H9 (cell line): ENCODE data around the gene ATAD3C. TPM values are rescaled to one million over a fixed set of nuclear protein-coding genes. Genes with fewer than 3 reads are reported as not detected.
"Not testable (repeated sequence)": the region's sequence is repeated elsewhere in the genome, so short reads cannot be mapped to it uniquely, and the experiment has no call there.

Experiments
- DNase-seq: peaks from one replicate; pipeline ENCODE4 v3.0.0-alpha.2; 2017
- H2AFZ ChIP-seq: one replicate; pipeline ENCODE4 v1.6.1; 2013; ENCODE audit warnings: mild to moderate bottlenecking, low read length, control low read depth, moderate library complexity
- H2AK5ac ChIP-seq: 2 replicates; pipeline ENCODE4 v1.6.1; 2013; ENCODE audit warnings: low read length, control low read depth, mixed read lengths; ENCODE audit not compliant: insufficient read length
- H2BK120ac ChIP-seq: one replicate; pipeline ENCODE4 v1.6.1; 2013; ENCODE audit warnings: low read depth, mild to moderate bottlenecking, low read length, control low read depth, inconsistent platforms; ENCODE audit not compliant: poor library complexity, severe bottlenecking
- H2BK12ac ChIP-seq: 2 replicates; pipeline ENCODE4 v1.6.1; 2013; ENCODE audit warnings: low read length, control low read depth, mixed read lengths, low read depth; ENCODE audit not compliant: insufficient read length
- H2BK15ac ChIP-seq: 2 replicates; pipeline ENCODE4 v1.6.1; 2013; ENCODE audit warnings: low read depth, low read length, control low read depth
- H2BK20ac ChIP-seq: one replicate; pipeline ENCODE4 v1.6.1; 2013; ENCODE audit warnings: low read depth, mild to moderate bottlenecking, low read length, control low read depth, inconsistent platforms; ENCODE audit not compliant: poor library complexity, severe bottlenecking
- H2BK5ac ChIP-seq: 2 replicates; pipeline ENCODE4 v1.6.1; 2013; ENCODE audit warnings: low read length, control low read depth, mixed read lengths; ENCODE audit not compliant: insufficient read length
- H3K14ac ChIP-seq: 2 replicates; pipeline ENCODE4 v1.6.1; 2013; ENCODE audit warnings: low read length, control low read depth; ENCODE audit not compliant: insufficient read depth
- H3K18ac ChIP-seq: 2 replicates; pipeline ENCODE4 v1.6.1; 2013; ENCODE audit warnings: low read depth, mild to moderate bottlenecking, mixed read lengths, low read length, control low read depth; ENCODE audit not compliant: insufficient read length
- H3K23ac ChIP-seq: 2 replicates; pipeline ENCODE4 v1.6.1; 2013; ENCODE audit warnings: low read length, control low read depth, mixed read lengths, low read depth; ENCODE audit not compliant: insufficient read length
- H3K23me2 ChIP-seq: 2 replicates; pipeline ENCODE4 v1.6.1; 2013; ENCODE audit warnings: low read depth, mild to moderate bottlenecking, mixed read lengths, low read length, control low read depth; ENCODE audit not compliant: insufficient read length, poor library complexity, severe bottlenecking
- H3K27ac ChIP-seq: 2 replicates; pipeline ENCODE4 v1.5.1; 2013; ENCODE audit warnings: low read length, control low read depth, mixed read lengths, low read depth; ENCODE audit not compliant: insufficient read length
- H3K27me3 ChIP-seq: 2 replicates; pipeline ENCODE4 v1.6.1; 2013; ENCODE audit warnings: low read length, control low read depth, inconsistent platforms; ENCODE audit not compliant: insufficient read depth
- H3K4ac ChIP-seq: 2 replicates; pipeline ENCODE4 v1.6.1; 2013; ENCODE audit warnings: low read depth, mild to moderate bottlenecking, control low read depth, inconsistent platforms, low read length, moderate library complexity
- H3K4me1 ChIP-seq: 2 replicates; pipeline ENCODE4 v1.6.1; 2013; ENCODE audit warnings: low read length, control low read depth, inconsistent platforms; ENCODE audit not compliant: insufficient read depth
- H3K4me2 ChIP-seq: 2 replicates; pipeline ENCODE4 v1.6.1; 2013; ENCODE audit warnings: low read length, control low read depth, mixed read lengths; ENCODE audit not compliant: insufficient read length, insufficient read depth
- H3K56ac ChIP-seq: 2 replicates; pipeline ENCODE4 v1.6.1; 2013; ENCODE audit warnings: low read depth, mild to moderate bottlenecking, mixed read lengths, low read length, control low read depth; ENCODE audit not compliant: insufficient read length
- H3K79me1 ChIP-seq: 2 replicates; pipeline ENCODE4 v1.6.1; 2013; ENCODE audit warnings: low read depth, mild to moderate bottlenecking, moderate library complexity, low read length, control low read depth, inconsistent platforms; ENCODE audit not compliant: insufficient read depth, poor library complexity, severe bottlenecking
- H3K79me2 ChIP-seq: 2 replicates; pipeline ENCODE4 v1.6.1; 2013; ENCODE audit warnings: low read length, control low read depth, inconsistent platforms; ENCODE audit not compliant: insufficient read depth
- H3K9ac ChIP-seq: 2 replicates; pipeline ENCODE4 v1.6.1; 2013; ENCODE audit warnings: low read length, control low read depth, mixed read lengths; ENCODE audit not compliant: insufficient read length; ENCODE audit errors: extremely low read depth
- H3K9me3 ChIP-seq: one replicate; pipeline ENCODE4 v1.6.1; 2013; ENCODE audit warnings: low read depth, low read length, inconsistent platforms; ENCODE audit not compliant: control insufficient read depth
- H3T11ph ChIP-seq: one replicate; pipeline ENCODE4 v1.6.1; 2013; ENCODE audit warnings: mild to moderate bottlenecking, low read length, control low read depth, inconsistent platforms
- H4K20me1 ChIP-seq: one replicate; pipeline ENCODE4 v1.6.1; 2013; ENCODE audit not compliant: control insufficient read depth, insufficient read length, insufficient read depth
- H4K5ac ChIP-seq: 2 replicates; pipeline ENCODE4 v1.6.1; 2013; ENCODE audit warnings: low read depth, mild to moderate bottlenecking, mixed read lengths, low read length, control low read depth; ENCODE audit not compliant: insufficient read length
- H4K8ac ChIP-seq: replicated peaks from 2 replicates; pipeline ENCODE4 v1.6.1; 2013; ENCODE audit warnings: low read length, control low read depth, mixed read lengths, low read depth; ENCODE audit not compliant: insufficient read length
- H4K91ac ChIP-seq: 2 replicates; pipeline ENCODE4 v1.6.1; 2013; ENCODE audit warnings: low read depth, mild to moderate bottlenecking, moderate library complexity, mixed read lengths, low read length, control low read depth; ENCODE audit not compliant: insufficient read length
- H3K27ac Mint-ChIP-seq, 3 experiments: 2 replicates in 2 of 3; 3 replicates in 1 of 3; pipeline ENCODE4 v1.8.0; 2020 to 2021; ENCODE audit warnings: mixed read lengths in 3 of 3, mild to moderate bottlenecking in 1 of 3, moderate library complexity in 1 of 3
- H3K27me3 Mint-ChIP-seq: 2 replicates; pipeline ENCODE4 v1.8.0; 2021; ENCODE audit warnings: low read depth, mild to moderate bottlenecking, moderate library complexity, mixed read lengths
- H3K36me3 Mint-ChIP-seq, 3 experiments: 2 replicates in 2 of 3; 3 replicates in 1 of 3; pipeline ENCODE4 v1.8.0; 2020 to 2021; ENCODE audit warnings: low read depth in 3 of 3, mixed read lengths in 3 of 3; ENCODE audit not compliant: insufficient read depth in 1 of 3
- H3K4me1 Mint-ChIP-seq, 2 experiments: 2 replicates each; pipeline ENCODE4 v1.8.0; 2020; ENCODE audit warnings: mixed read lengths in 2 of 2
- H3K4me3 Mint-ChIP-seq, 2 experiments: 2 replicates in 1 of 2; 3 replicates in 1 of 2; pipeline ENCODE4 v1.8.0; 2020 to 2021; ENCODE audit warnings: mild to moderate bottlenecking in 2 of 2, mixed read lengths in 2 of 2, moderate library complexity in 1 of 2
- H3K9me3 Mint-ChIP-seq, 2 experiments: 2 replicates in 1 of 2; 3 replicates in 1 of 2; pipeline ENCODE4 v1.8.0; 2020; ENCODE audit warnings: mild to moderate bottlenecking in 2 of 2, mixed read lengths in 2 of 2, moderate library complexity in 1 of 2
- WGBS: extraction: QIAGEN DNeasy Blood & Tissue Kit; methylation state at CpG from one replicate; pipeline ENCODE4 v1.1.7; 2013; ENCODE audit warnings: missing lambda C conversion rate, low lambda C conversion rate, mixed read lengths; ENCODE audit not compliant: insufficient read length; ENCODE audit errors: extremely low coverage; 5-methylcytosine and 5-hydroxymethylcytosine counted together
- total RNA-seq: library from RNA; stranded (reverse); gene quantifications from 2 replicates; pipeline ENCODE4 v1.2.1, GENCODE V29; 2021
- TF ChIP-seq, protein P1 (sequence below): fragments of 200-600 bp; sonication (generic); conservative IDR thresholded peaks from 3 replicates; pipeline ENCODE4 v1.8.0; 2021; ENCODE audit warnings: antibody characterized with exemption, mild to moderate bottlenecking

ATAD3C gene
- total RNA-seq, 1 experiment from 2014 or later: 7.7 TPM

GRCh38 chr1:1452882-1453281, 3.4 kb downstream of the ATAD3C start:
- Mint-ChIP-seq H3K36me3 (no peaks in the 10 kb centered on the region), H3K27me3 (peaks cover 6% of the 10 kb centered on the region), H3K9me3 (no peaks in the 10 kb centered on the region), H3K27ac (no peak overlapping the region; a peak in 1 of 7 replicates), H3K4me3 (no peak overlapping the region), H3K4me1 (no peaks in the 10 kb centered on the region)
- H3K79me1 ChIP-seq: no peaks in the 10 kb centered on the region
- H2BK20ac ChIP-seq: no peak overlapping the region
- no peak overlapping the region for H2BK5ac ChIP-seq
- no peak overlapping the region for H2BK12ac ChIP-seq
- H3K9me3 ChIP-seq: no peaks in the 10 kb centered on the region
- DNase-seq: no peak
- H3K9ac ChIP-seq: no peak overlapping the region
- H3K27ac ChIP-seq: no peak overlapping the region
- no peaks in the 10 kb centered on the region for H3K27me3 ChIP-seq
- WGBS: no CpG with 5 or more reads among the region's 16 CpGs
- H2AFZ ChIP-seq: no peak overlapping the region
- H2BK15ac ChIP-seq: no peak overlapping the region
- no peak overlapping the region for H3K14ac ChIP-seq
- H3K23ac ChIP-seq: no peak overlapping the region
- no peak overlapping the region for H2BK120ac ChIP-seq
- no peak overlapping the region for H3K56ac ChIP-seq
- H4K91ac ChIP-seq: no peak overlapping the region
- H3K4ac ChIP-seq: no peak overlapping the region
- no peak overlapping the region for H4K5ac ChIP-seq
- no peaks in the 10 kb centered on the region for H3K4me1 ChIP-seq
- H3K4me2 ChIP-seq: no peak overlapping the region
- no peaks in the 10 kb centered on the region for H3K79me2 ChIP-seq
- TF ChIP-seq, protein P1, sequence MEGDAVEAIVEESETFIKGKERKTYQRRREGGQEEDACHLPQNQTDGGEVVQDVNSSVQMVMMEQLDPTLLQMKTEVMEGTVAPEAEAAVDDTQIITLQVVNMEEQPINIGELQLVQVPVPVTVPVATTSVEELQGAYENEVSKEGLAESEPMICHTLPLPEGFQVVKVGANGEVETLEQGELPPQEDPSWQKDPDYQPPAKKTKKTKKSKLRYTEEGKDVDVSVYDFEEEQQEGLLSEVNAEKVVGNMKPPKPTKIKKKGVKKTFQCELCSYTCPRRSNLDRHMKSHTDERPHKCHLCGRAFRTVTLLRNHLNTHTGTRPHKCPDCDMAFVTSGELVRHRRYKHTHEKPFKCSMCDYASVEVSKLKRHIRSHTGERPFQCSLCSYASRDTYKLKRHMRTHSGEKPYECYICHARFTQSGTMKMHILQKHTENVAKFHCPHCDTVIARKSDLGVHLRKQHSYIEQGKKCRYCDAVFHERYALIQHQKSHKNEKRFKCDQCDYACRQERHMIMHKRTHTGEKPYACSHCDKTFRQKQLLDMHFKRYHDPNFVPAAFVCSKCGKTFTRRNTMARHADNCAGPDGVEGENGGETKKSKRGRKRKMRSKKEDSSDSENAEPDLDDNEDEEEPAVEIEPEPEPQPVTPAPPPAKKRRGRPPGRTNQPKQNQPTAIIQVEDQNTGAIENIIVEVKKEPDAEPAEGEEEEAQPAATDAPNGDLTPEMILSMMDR: no peak
- H2AK5ac ChIP-seq: no peak overlapping the region
- H3K18ac ChIP-seq: no peak overlapping the region
- H3K23me2 ChIP-seq: no peaks in the 10 kb centered on the region
- H4K20me1 ChIP-seq: no peaks in the 10 kb centered on the region
- no peak overlapping the region for H4K8ac ChIP-seq
- H3T11ph ChIP-seq: no peak overlapping the region

GRCh38 chr1:1454286-1455056, 5.0 kb downstream of the ATAD3C start:
- H3K27ac Mint-ChIP-seq, H2AFZ ChIP-seq, H2BK5ac ChIP-seq, H3K23me2 ChIP-seq, H3K4me2 ChIP-seq, H3K27me3 Mint-ChIP-seq, H3K9me3 Mint-ChIP-seq, DNase-seq, H4K91ac ChIP-seq, H3K56ac ChIP-seq, H2AK5ac ChIP-seq, H3K4me1 ChIP-seq, H3K14ac ChIP-seq, H4K5ac ChIP-seq, H2BK12ac ChIP-seq, H2BK20ac ChIP-seq, H4K20me1 ChIP-seq, H3K36me3 Mint-ChIP-seq, H3K9ac ChIP-seq, H3K4me3 Mint-ChIP-seq, H3T11ph ChIP-seq, H3K4me1 Mint-ChIP-seq, H2BK15ac ChIP-seq, H2BK120ac ChIP-seq, H3K79me2 ChIP-seq, H3K4ac ChIP-seq, H3K9me3 ChIP-seq, H3K27me3 ChIP-seq, H3K18ac ChIP-seq, H3K23ac ChIP-seq, H4K8ac ChIP-seq, H3K79me1 ChIP-seq, H3K27ac ChIP-seq: not testable (repeated sequence)
- WGBS: no CpG with 5 or more reads among the region's 41 CpGs
